HCT116 (cell line): ENCODE measurements around the gene PYROXD2. TPM values are rescaled to one million over a fixed set of nuclear protein-coding genes. Genes with fewer than 3 reads are reported as not detected.
A peak's percentile ranks its signal among the peaks of the same experiment; 100 is the strongest.

Experiments
- ATAC-seq: fragments of 200-7000 bp; cut with Tn5 transposase; 2 replicates; pipeline ENCODE4 v1.9.1; 2020; ENCODE audit warnings: mild to moderate bottlenecking, moderate library complexity
- BruUV-seq: library from RNA; stranded (reverse); fragments of 400-500 nt; replicated peaks from 2 replicates; lab custom pipeline; 2021; lab: Mats Ljungman, UMichigan
- CTCF ChIA-PET: fragments of 300-600 bp; sonication (Branson Sonifier 250); formaldehyde crosslinking; loops from one replicate; lab custom pipeline; 2021; ENCODE audit warnings: antibody characterized with exemption; lab: Charles Lee
- POLR2A ChIA-PET: fragments of 300-600, 350-600 bp; sonication (Branson Sonifier 250); formaldehyde crosslinking; loops from one replicate; lab custom pipeline; 2021; ENCODE audit warnings: antibody characterized with exemption; lab: Charles Lee
- RAD21 ChIA-PET, 2 experiments: fragments of 300-600 bp; sonication (Branson Sonifier 250); formaldehyde crosslinking; loops; one replicate each; lab custom pipeline; 2023; ENCODE audit warnings: low total read pairs in 2 of 2; ENCODE audit not compliant: uncharacterized antibody in 2 of 2, unreplicated experiment in 2 of 2, low non-redundant PET in 1 of 2; lab: Charles Lee
- DNase-seq: peaks from one replicate; pipeline ENCODE4 v3.0.0-alpha.2; 2010; ENCODE audit warnings: low read depth, low spot score
- H2AFZ ChIP-seq: fragments of 200-600 bp; shearing (Covaris generic), sonication (generic); 2 replicates; pipeline ENCODE4 v1.6.1; 2017; ENCODE audit warnings: low read depth, mixed run types, mixed read lengths, antibody characterized with exemption, low read length; ENCODE audit not compliant: poor library complexity, severe bottlenecking
- H3K27ac ChIP-seq: 2 replicates; pipeline ENCODE4 v1.5.1; 2012; ENCODE audit warnings: low read depth, low read length
- H3K27me3 ChIP-seq: fragments of 200-600 bp; sonication (generic); 2 replicates; pipeline ENCODE4 v1.6.1; 2016; ENCODE audit warnings: mixed run types, low read length, mixed read lengths; ENCODE audit not compliant: insufficient read depth
- H3K36me3 ChIP-seq, 2 experiments: fragments of 200-500 bp in 1 of 2; fragments of 200-600 bp in 1 of 2; sonication (Bioruptor generic) in 1 of 2; sonication (generic) in 1 of 2; 2 replicates each; pipeline versions ENCODE4 v1.5.1 to v1.6.1; 2014 to 2016; ENCODE audit warnings: low read length in 2 of 2, inconsistent platforms in 1 of 2, mixed read lengths in 1 of 2, mixed run types in 1 of 2; ENCODE audit not compliant: insufficient read depth in 2 of 2, control insufficient read depth in 1 of 2
- H3K4me1 ChIP-seq, 2 experiments: fragments of 200-600 bp in 1 of 2; sonication (generic) in 1 of 2; 2 replicates each; pipeline versions ENCODE4 v1.5.1 to v1.6.1; 2012 to 2017; ENCODE audit warnings: low read length in 2 of 2, inconsistent platforms in 1 of 2, mild to moderate bottlenecking in 1 of 2, mixed read lengths in 1 of 2, mixed run types in 1 of 2, moderate library complexity in 1 of 2; ENCODE audit not compliant: insufficient read depth in 2 of 2, control insufficient read depth in 1 of 2
- H3K4me2 ChIP-seq: fragments of 200-600 bp; sonication (generic); 2 replicates; pipeline ENCODE4 v1.6.1; 2017; ENCODE audit warnings: mixed run types, low read length, mixed read lengths
- H3K4me3 ChIP-seq, 2 experiments: fragments of 200-600 bp in 1 of 2; sonication (generic) in 1 of 2; replicated peaks in 1 of 2; 2 replicates each; pipeline ENCODE4 v1.5.1; 2011 to 2016; ENCODE audit warnings: low read length in 2 of 2, control low read depth in 1 of 2, low read depth in 1 of 2, mild to moderate bottlenecking in 1 of 2, mixed read lengths in 1 of 2, mixed run types in 1 of 2
- H3K79me2 ChIP-seq: fragments of 200-600 bp; sonication (generic); 2 replicates; pipeline ENCODE4 v1.6.1; 2017; ENCODE audit warnings: mild to moderate bottlenecking, mixed run types, low read length, moderate library complexity, mixed read lengths; ENCODE audit not compliant: insufficient read depth
- H3K9ac ChIP-seq: fragments of 200-600 bp; sonication (generic); 2 replicates; pipeline ENCODE4 v1.6.1; 2016; ENCODE audit warnings: low read length, mixed read lengths
- H3K9me2 ChIP-seq: fragments of 200-600 bp; sonication (generic), shearing (Covaris generic); 2 replicates; pipeline ENCODE4 v1.6.1; 2017; ENCODE audit warnings: mixed run types, mild to moderate bottlenecking, moderate library complexity; ENCODE audit not compliant: insufficient read depth
- H3K9me3 ChIP-seq, 2 experiments: fragments of 200-500 bp in 1 of 2; fragments of 200-600 bp in 1 of 2; sonication (Bioruptor generic) in 1 of 2; sonication (generic) in 1 of 2; 2 replicates each; pipeline ENCODE4 v1.6.1; 2014 to 2017; ENCODE audit warnings: low read length in 2 of 2, mixed read lengths in 2 of 2, inconsistent platforms in 1 of 2, low read depth in 1 of 2, mild to moderate bottlenecking in 1 of 2, mixed run types in 1 of 2, moderate library complexity in 1 of 2; ENCODE audit not compliant: control insufficient read depth in 1 of 2, insufficient read depth in 1 of 2
- H4K20me1 ChIP-seq: fragments of 200-600 bp; sonication (generic), shearing (Covaris generic); 2 replicates; pipeline ENCODE4 v1.6.1; 2017; ENCODE audit warnings: mixed run types, mild to moderate bottlenecking, moderate library complexity; ENCODE audit not compliant: insufficient read depth
- CBX3 ChIP-seq: IDR thresholded peaks from 2 replicates; pipeline ENCODE4 v1.6.1; 2012; ENCODE audit warnings: low read depth
- CEBPB ChIP-seq: IDR thresholded peaks from 2 replicates; pipeline ENCODE4 v1.6.1; 2012; ENCODE audit warnings: low read depth
- CTCF ChIP-seq, 3 experiments: fragments of 200-600 bp in 1 of 3; sonication (generic) in 1 of 3; IDR thresholded peaks in 2 of 3; conservative IDR thresholded peaks in 1 of 3; 2 replicates each; pipeline ENCODE4 v1.5.1; 2012 to 2017; ENCODE audit warnings: low read depth in 2 of 3, low read length in 2 of 3, antibody characterized with exemption in 1 of 3, borderline replicate concordance in 1 of 3, control low read depth in 1 of 3, mild to moderate bottlenecking in 1 of 3, mixed read lengths in 1 of 3, mixed run types in 1 of 3, moderate library complexity in 1 of 3; ENCODE audit not compliant: insufficient read depth in 1 of 3
- EZH2phosphoT487 ChIP-seq: fragments of 200-600 bp; IDR thresholded peaks from 2 replicates; pipeline ENCODE4 v1.6.1; 2018; ENCODE audit warnings: antibody characterized with exemption, borderline replicate concordance
- FOSL1 ChIP-seq: IDR thresholded peaks from 2 replicates; pipeline ENCODE4 v1.6.1; 2012; ENCODE audit warnings: low read depth
- POLR2A ChIP-seq: IDR thresholded peaks from 2 replicates; pipeline ENCODE4 v1.7.0; 2011; ENCODE audit warnings: borderline replicate concordance; ENCODE audit not compliant: insufficient read depth, insufficient read length; ENCODE audit errors: extremely low read depth
- RAD21 ChIP-seq: IDR thresholded peaks from 2 replicates; pipeline ENCODE4 v1.6.1; 2012; ENCODE audit warnings: low read depth, mild to moderate bottlenecking
- SP1 ChIP-seq: IDR thresholded peaks from 2 replicates; pipeline ENCODE4 v1.6.1; 2012; ENCODE audit warnings: low read depth
- YY1 ChIP-seq: IDR thresholded peaks from 2 replicates; pipeline ENCODE4 v1.6.1; 2011; ENCODE audit warnings: low read length, low read depth, moderate library complexity, mild to moderate bottlenecking; ENCODE audit not compliant: insufficient replicate concordance; ENCODE audit errors: extremely low read depth
- ZNF274 ChIP-seq: fragments of 200-500 bp; sonication (Bioruptor generic); IDR thresholded peaks from 2 replicates; pipeline ENCODE4 v1.6.1; 2014; ENCODE audit warnings: mild to moderate bottlenecking, low read depth, low read length, inconsistent platforms
- intact Hi-C: fragments of 100-400 bp; cut with micrococcal nuclease; formaldehyde crosslinking; loops from 2 replicates; pipeline ENCODE4 v1.10.0; 2022
- total RNA-seq: library from RNA; stranded (reverse); gene quantifications from one replicate; pipeline ENCODE4 v1.2.1, GENCODE V29; 2021; ENCODE audit not compliant: unreplicated experiment
- TF ChIP-seq, protein P1 (sequence below): IDR thresholded peaks from 2 replicates; pipeline ENCODE4 v1.6.1; 2012; ENCODE audit warnings: low read depth
- TF ChIP-seq, protein P2 (sequence below): IDR thresholded peaks from 2 replicates; pipeline ENCODE4 v1.6.1; 2012
- TF ChIP-seq, protein P3 (sequence below): IDR thresholded peaks from 2 replicates; pipeline ENCODE4 v1.6.1; 2012

Gene PYROXD2
- total RNA-seq, 1 experiment from 2014 or later = 14.2 TPM

DNA sequence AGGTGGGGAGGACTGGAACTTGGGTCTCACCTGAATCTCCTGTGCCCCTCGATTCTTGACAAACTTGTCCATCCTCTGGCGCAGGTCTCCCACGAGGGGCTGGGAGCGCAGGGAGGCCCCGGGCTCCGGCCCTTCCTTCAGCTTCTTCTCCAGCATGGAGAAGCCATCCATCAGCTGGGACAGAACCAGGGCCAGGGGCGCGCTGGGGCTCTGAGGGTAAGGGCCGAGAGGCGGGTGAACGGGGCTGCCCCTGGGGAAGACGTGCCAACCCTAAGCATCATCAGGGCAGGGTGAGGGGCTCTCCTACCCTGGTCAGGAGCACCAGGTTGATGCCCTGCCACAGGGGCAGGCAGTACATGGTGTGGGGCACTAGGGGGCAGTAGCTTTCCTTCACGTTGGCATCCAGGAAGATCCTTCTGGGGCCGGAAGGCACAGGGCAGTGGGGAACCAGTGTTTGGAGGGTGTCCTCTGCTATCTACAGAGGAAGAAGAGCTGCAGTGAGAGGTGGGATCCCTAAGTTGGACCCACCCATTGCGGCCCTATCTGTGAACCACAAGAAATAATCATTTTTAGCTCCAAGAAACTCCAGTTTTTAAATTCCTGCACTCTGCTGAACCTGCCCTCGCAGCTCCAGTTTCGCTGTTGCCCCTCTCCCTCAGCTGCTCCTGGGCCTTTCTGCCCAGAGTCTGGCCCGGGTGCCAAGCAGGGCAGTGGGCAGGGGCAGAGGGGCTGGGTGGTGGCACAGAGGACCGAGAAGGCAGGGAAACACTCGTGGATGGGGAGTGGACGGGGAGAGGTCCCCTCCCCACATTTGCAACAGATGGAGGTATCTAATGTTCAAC is 10.8 kb upstream of the PYROXD2 start:
- no peaks in the 10 kb centered on the region for H4K20me1 ChIP-seq
- H3K79me2 ChIP-seq = no peaks in the 10 kb centered on the region
- H3K4me3 ChIP-seq = no peak overlapping the region
- TF ChIP-seq CEBPB (no peak), YY1 (no peak), SP1 (no peak), FOSL1 (no peak), RAD21 (peak; percentile 80), CBX3 (no peak), ZNF274 (no peak), EZH2phosphoT487 (no peak), CTCF (IDR thresholded peaks at IDR 0.05 in 2 of 3, conservative IDR thresholded peaks at IDR 0.05 in 1 of 3; ENCODE audit: borderline replicate concordance in 1 of 3, insufficient read depth in 1 of 3, low read depth in 2 of 3, low read length in 2 of 3) (peak; percentile 58 to 99 (median 95); a peak in 5 of 6 replicates), POLR2A (no peak)
- TF ChIP-seq, protein P1, sequence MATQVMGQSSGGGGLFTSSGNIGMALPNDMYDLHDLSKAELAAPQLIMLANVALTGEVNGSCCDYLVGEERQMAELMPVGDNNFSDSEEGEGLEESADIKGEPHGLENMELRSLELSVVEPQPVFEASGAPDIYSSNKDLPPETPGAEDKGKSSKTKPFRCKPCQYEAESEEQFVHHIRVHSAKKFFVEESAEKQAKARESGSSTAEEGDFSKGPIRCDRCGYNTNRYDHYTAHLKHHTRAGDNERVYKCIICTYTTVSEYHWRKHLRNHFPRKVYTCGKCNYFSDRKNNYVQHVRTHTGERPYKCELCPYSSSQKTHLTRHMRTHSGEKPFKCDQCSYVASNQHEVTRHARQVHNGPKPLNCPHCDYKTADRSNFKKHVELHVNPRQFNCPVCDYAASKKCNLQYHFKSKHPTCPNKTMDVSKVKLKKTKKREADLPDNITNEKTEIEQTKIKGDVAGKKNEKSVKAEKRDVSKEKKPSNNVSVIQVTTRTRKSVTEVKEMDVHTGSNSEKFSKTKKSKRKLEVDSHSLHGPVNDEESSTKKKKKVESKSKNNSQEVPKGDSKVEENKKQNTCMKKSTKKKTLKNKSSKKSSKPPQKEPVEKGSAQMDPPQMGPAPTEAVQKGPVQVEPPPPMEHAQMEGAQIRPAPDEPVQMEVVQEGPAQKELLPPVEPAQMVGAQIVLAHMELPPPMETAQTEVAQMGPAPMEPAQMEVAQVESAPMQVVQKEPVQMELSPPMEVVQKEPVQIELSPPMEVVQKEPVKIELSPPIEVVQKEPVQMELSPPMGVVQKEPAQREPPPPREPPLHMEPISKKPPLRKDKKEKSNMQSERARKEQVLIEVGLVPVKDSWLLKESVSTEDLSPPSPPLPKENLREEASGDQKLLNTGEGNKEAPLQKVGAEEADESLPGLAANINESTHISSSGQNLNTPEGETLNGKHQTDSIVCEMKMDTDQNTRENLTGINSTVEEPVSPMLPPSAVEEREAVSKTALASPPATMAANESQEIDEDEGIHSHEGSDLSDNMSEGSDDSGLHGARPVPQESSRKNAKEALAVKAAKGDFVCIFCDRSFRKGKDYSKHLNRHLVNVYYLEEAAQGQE = no peak
- TF ChIP-seq, protein P2, sequence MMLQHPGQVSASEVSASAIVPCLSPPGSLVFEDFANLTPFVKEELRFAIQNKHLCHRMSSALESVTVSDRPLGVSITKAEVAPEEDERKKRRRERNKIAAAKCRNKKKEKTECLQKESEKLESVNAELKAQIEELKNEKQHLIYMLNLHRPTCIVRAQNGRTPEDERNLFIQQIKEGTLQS = no peak
- TF ChIP-seq, protein P3, sequence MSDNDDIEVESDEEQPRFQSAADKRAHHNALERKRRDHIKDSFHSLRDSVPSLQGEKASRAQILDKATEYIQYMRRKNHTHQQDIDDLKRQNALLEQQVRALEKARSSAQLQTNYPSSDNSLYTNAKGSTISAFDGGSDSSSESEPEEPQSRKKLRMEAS = no peak
- CTCF ChIA-PET = interaction anchor here (0.9 to 3.5 kb wide), 16 partner anchors 9 to 855 kb away, joined by 3 to 22 read pairs (median 5); partner anchors contain the start of gene PYROXD2
- H3K9me2 ChIP-seq = no peaks in the 10 kb centered on the region
- no peaks in the 10 kb centered on the region for H3K4me1 ChIP-seq
- no peak overlapping the region for H3K9ac ChIP-seq
- peak; percentile 93 for ATAC-seq
- no peak overlapping the region for H2AFZ ChIP-seq
- no peaks in the 10 kb centered on the region for H3K9me3 ChIP-seq
- H3K36me3 ChIP-seq = peaks cover 9 to 10% of the 10 kb centered on the region in 2 experiments; a peak in 3 of 4 replicates
- POLR2A ChIA-PET = no interaction called here
- no peak overlapping the region for H3K4me2 ChIP-seq
- intact Hi-C loops = loop anchor here (1.0 kb wide), 1 partner anchor 239 kb away; no protein-coding TSS in a partner anchor
- H3K27ac ChIP-seq = no peak overlapping the region
- RAD21 ChIA-PET = interaction anchor here in 1 of 2 experiments (1.0 kb wide), 1 partner anchor 8 kb away, joined by 3 read pairs; no protein-coding TSS in a partner anchor
- peak; percentile 48 for DNase-seq
- H3K27me3 ChIP-seq = no peaks in the 10 kb centered on the region
- no TSS peak for BruUV-seq
